Neutrophil (primary cell): ENCODE data around the gene SPATA9.

Source experiments
- H3K27ac ChIP-seq: fragments of 200-600 bp; sonication (generic); 2 replicates; pipeline ENCODE4 v1.5.1; 2016; ENCODE audit warnings: mild to moderate bottlenecking, moderate library complexity
- H3K27me3 ChIP-seq: fragments of 200-600 bp; sonication (generic); 2 replicates; pipeline ENCODE4 v1.6.0; 2016; ENCODE audit warnings: mild to moderate bottlenecking
- H3K36me3 ChIP-seq: fragments of 200-600 bp; sonication (generic); 2 replicates; pipeline ENCODE4 v1.5.1; 2017
- H3K4me1 ChIP-seq, 2 experiments: fragments of 200-600 bp in 1 of 2; sonication (generic) in 1 of 2; 1 replicate in 1 of 2; 2 replicates in 1 of 2; pipeline versions ENCODE4 v1.5.1 to v1.6.1; 2013 to 2016; ENCODE audit warnings: low read depth in 1 of 2, low read length in 1 of 2, mild to moderate bottlenecking in 1 of 2, moderate library complexity in 1 of 2; ENCODE audit not compliant: control insufficient read depth in 1 of 2, insufficient read depth in 1 of 2
- H3K4me3 ChIP-seq, 2 experiments: fragments of 200-600 bp in 1 of 2; sonication (generic) in 1 of 2; 1 replicate in 1 of 2; 2 replicates in 1 of 2; pipeline ENCODE4 v1.5.1; 2013 to 2016; ENCODE audit warnings: low read depth in 1 of 2, low read length in 1 of 2, mild to moderate bottlenecking in 1 of 2, moderate library complexity in 1 of 2
- H3K9me3 ChIP-seq: fragments of 200-600 bp; sonication (generic); 2 replicates; pipeline ENCODE4 v1.5.1; 2016
- TF ChIP-seq, protein P1 (sequence below): fragments of 200-600 bp; sonication (generic); IDR thresholded peaks from 2 replicates; pipeline ENCODE4 v1.5.1; 2016; ENCODE audit warnings: antibody characterized with exemption

The SPATA9 gene

DNA sequence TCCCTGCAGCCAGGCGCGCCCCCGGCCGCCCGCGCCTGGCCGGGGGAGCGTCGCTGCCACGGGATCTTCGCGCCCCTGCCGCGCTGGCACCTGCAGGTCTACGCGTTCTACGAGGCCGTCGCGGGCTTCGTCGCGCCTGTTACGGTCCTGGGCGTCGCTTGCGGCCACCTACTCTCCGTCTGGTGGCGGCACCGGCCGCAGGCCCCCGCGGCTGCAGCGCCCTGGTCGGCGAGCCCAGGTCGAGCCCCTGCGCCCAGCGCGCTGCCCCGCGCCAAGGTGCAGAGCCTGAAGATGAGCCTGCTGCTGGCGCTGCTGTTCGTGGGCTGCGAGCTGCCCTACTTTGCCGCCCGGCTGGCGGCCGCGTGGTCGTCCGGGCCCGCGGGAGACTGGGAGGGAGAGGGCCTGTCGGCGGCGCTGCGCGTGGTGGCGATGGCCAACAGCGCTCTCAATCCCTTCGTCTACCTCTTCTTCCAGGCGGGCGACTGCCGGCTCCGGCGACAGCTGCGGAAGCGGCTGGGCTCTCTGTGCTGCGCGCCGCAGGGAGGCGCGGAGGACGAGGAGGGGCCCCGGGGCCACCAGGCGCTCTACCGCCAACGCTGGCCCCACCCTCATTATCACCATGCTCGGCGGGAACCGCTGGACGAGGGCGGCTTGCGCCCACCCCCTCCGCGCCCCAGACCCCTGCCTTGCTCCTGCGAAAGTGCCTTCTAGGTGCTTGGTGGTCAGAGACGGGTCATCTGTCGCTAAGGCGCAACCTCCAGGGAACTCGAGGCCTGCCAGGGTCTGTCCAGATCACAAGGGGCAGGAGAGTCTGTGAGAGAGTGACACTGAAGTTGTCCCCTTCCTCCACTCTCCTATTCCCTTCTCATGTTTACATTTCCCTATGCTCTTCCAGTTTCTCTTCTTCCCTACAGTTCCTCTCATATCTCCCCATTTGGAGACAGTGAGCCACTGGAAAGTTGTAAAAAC is 61.6 kb downstream of the SPATA9 start:
- Histone ChIP-seq H3K27ac (no peak overlapping the region), H3K4me1 (peaks cover 24 to 25% of the 10 kb centered on the region in 2 experiments), H3K4me3 (peak overlapping the region; percentile 49 to 56), H3K36me3 (no peaks in the 10 kb centered on the region), H3K9me3 (no peaks in the 10 kb centered on the region), H3K27me3 (peaks cover 60% of the 10 kb centered on the region)
- TF ChIP-seq, protein P1, sequence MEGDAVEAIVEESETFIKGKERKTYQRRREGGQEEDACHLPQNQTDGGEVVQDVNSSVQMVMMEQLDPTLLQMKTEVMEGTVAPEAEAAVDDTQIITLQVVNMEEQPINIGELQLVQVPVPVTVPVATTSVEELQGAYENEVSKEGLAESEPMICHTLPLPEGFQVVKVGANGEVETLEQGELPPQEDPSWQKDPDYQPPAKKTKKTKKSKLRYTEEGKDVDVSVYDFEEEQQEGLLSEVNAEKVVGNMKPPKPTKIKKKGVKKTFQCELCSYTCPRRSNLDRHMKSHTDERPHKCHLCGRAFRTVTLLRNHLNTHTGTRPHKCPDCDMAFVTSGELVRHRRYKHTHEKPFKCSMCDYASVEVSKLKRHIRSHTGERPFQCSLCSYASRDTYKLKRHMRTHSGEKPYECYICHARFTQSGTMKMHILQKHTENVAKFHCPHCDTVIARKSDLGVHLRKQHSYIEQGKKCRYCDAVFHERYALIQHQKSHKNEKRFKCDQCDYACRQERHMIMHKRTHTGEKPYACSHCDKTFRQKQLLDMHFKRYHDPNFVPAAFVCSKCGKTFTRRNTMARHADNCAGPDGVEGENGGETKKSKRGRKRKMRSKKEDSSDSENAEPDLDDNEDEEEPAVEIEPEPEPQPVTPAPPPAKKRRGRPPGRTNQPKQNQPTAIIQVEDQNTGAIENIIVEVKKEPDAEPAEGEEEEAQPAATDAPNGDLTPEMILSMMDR = no peak

DNA sequence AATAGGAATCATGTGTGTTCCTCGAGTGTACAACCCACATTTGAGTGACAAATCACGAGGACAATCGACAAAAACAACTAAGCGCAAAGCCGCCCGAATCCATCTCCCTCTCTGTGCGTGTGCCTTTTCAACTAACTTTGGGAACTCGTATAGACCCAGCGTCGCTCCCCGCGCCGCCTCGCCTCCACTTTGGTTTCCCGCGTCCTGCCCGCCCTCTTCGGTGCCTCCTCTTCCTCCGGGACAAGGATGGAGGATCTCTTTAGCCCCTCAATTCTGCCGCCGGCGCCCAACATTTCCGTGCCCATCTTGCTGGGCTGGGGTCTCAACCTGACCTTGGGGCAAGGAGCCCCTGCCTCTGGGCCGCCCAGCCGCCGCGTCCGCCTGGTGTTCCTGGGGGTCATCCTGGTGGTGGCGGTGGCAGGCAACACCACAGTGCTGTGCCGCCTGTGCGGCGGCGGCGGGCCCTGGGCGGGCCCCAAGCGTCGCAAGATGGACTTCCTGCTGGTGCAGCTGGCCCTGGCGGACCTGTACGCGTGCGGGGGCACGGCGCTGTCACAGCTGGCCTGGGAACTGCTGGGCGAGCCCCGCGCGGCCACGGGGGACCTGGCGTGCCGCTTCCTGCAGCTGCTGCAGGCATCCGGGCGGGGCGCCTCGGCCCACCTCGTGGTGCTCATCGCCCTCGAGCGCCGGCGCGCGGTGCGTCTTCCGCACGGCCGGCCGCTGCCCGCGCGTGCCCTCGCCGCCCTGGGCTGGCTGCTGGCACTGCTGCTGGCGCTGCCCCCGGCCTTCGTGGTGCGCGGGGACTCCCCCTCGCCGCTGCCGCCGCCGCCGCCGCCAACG is 62.5 kb downstream of the SPATA9 start, which contains the start of gene GPR150:
Gene GPR150 (plus strand): TSS at position 58 of the 840 bp plus-strand sequence. CDS start 189 bp downstream, at position 247.
- no peaks in the 10 kb centered on the region for H3K36me3 ChIP-seq
- H3K27me3 ChIP-seq = peaks cover 60% of the 10 kb centered on the region
- H3K27ac ChIP-seq = no peak within 1 kb of the TSS
- H3K9me3 ChIP-seq = no peaks in the 10 kb centered on the region
- TF ChIP-seq, protein P1 = no peak
- peaks cover 24 to 25% of the 10 kb centered on the region in 2 experiments for H3K4me1 ChIP-seq
- H3K4me3 ChIP-seq = peak within 1 kb of the TSS; percentile 49 to 56

DNA sequence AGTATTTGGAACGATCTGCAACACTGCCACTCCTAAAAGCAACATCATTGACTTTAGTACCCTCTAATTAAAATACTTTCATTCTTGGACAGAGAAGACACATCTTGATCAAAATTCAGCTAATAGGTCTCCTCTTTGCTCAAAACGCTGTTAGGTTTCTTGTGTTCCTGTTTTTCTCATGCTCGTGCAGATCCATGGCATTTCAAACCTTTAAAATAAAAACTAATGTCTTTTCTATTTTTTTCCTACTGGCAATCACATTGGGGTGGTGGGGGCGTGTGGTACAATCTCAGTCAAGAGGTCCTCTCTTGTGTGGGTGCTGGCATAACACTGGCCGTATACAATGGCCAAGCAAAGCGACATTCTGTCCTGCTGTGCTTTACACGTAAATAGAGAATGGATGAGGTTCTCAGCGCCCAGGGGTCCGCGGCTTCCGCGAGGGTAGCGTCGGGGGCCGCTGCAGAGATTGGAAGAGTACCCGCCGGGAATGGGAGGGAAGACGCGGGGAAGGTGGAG is 63.2 kb downstream of the SPATA9 start:
- H3K4me1 ChIP-seq = peaks cover 24 to 25% of the 10 kb centered on the region in 2 experiments
- no peak overlapping the region for H3K27ac ChIP-seq
- TF ChIP-seq, protein P1 = no peak
- no peaks in the 10 kb centered on the region for H3K9me3 ChIP-seq
- no peaks in the 10 kb centered on the region for H3K36me3 ChIP-seq
- peaks cover 60% of the 10 kb centered on the region for H3K27me3 ChIP-seq
- peak overlapping the region; percentile 49 to 55 for H3K4me3 ChIP-seq

DNA sequence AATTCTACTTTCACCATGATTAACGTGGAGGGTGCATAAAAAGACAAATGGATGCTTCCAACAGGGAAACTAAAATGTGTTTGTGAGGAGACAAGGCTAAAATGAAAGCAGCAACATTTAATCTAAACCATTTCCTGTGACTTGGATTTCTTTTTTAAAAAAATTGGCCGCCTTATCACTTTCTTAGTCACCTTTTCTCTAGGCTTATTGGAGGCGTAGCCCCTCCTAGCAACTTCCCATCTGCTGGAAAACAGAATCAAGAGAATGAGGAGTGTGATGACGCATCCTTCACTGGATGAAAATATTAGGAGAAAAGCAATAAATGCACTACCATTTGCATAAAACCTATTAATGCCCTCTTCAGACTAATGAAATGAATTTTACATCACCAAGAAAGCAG is 63.7 kb downstream of the SPATA9 start:
- Histone ChIP-seq H3K27ac (no peak overlapping the region), H3K4me1 (peaks cover 24 to 25% of the 10 kb centered on the region in 2 experiments), H3K36me3 (no peaks in the 10 kb centered on the region), H3K27me3 (peaks cover 60% of the 10 kb centered on the region), H3K4me3 (no peak overlapping the region), H3K9me3 (no peaks in the 10 kb centered on the region)
- TF ChIP-seq, protein P1 = no peak

DNA sequence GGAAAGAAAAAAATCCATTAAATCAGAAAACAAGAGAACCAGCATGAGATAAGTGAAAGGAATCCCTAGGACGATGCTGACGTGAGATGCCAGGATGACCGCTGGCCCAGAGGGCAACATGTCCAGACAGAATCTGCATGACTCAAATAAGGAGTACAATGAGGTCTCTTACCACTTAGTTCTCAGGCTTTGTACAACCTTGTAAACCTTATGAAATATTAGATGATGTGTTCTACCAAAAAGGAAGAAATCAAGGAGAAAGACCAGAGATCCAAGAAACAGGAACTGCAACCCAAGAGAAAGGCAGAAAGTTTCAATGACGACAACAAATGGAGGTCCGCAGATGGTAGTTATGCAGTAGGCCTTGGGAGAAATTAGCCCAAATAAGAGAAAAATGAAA is 65.7 kb downstream of the SPATA9 start:
- Histone ChIP-seq H3K9me3 (no peaks in the 10 kb centered on the region), H3K4me1 (peaks cover 22 to 25% of the 10 kb centered on the region in 2 experiments)
- TF ChIP-seq, protein P1 = no peak

More for the DNA sequence above, 65.7 kb downstream of the SPATA9 start:
- Histone ChIP-seq H3K27ac (no peak overlapping the region), H3K27me3 (peaks cover 42% of the 10 kb centered on the region), H3K4me3 (no peak overlapping the region), H3K36me3 (no peaks in the 10 kb centered on the region)
